Neutrophil (primary cell): ENCODE measurements around the gene MYO1D.

ENCODE experiments used
- H3K27ac ChIP-seq: fragments of 200-600 bp; sonication (generic); 2 replicates; pipeline ENCODE4 v1.5.1; 2016; ENCODE audit warnings: mild to moderate bottlenecking, moderate library complexity
- H3K27me3 ChIP-seq: fragments of 200-600 bp; sonication (generic); 2 replicates; pipeline ENCODE4 v1.6.0; 2016; ENCODE audit warnings: mild to moderate bottlenecking
- H3K36me3 ChIP-seq: fragments of 200-600 bp; sonication (generic); 2 replicates; pipeline ENCODE4 v1.5.1; 2017
- H3K4me1 ChIP-seq, 2 experiments: fragments of 200-600 bp in 1 of 2; sonication (generic) in 1 of 2; 1 replicate in 1 of 2; 2 replicates in 1 of 2; pipeline versions ENCODE4 v1.5.1 to v1.6.1; 2013 to 2016; ENCODE audit warnings: low read depth in 1 of 2, low read length in 1 of 2, mild to moderate bottlenecking in 1 of 2, moderate library complexity in 1 of 2; ENCODE audit not compliant: control insufficient read depth in 1 of 2, insufficient read depth in 1 of 2
- H3K4me3 ChIP-seq, 2 experiments: fragments of 200-600 bp in 1 of 2; sonication (generic) in 1 of 2; 1 replicate in 1 of 2; 2 replicates in 1 of 2; pipeline ENCODE4 v1.5.1; 2013 to 2016; ENCODE audit warnings: low read depth in 1 of 2, low read length in 1 of 2, mild to moderate bottlenecking in 1 of 2, moderate library complexity in 1 of 2
- H3K9me3 ChIP-seq: fragments of 200-600 bp; sonication (generic); 2 replicates; pipeline ENCODE4 v1.5.1; 2016
- TF ChIP-seq, protein P1 (sequence below): fragments of 200-600 bp; sonication (generic); IDR thresholded peaks from 2 replicates; pipeline ENCODE4 v1.5.1; 2016; ENCODE audit warnings: antibody characterized with exemption

Gene MYO1D

DNA sequence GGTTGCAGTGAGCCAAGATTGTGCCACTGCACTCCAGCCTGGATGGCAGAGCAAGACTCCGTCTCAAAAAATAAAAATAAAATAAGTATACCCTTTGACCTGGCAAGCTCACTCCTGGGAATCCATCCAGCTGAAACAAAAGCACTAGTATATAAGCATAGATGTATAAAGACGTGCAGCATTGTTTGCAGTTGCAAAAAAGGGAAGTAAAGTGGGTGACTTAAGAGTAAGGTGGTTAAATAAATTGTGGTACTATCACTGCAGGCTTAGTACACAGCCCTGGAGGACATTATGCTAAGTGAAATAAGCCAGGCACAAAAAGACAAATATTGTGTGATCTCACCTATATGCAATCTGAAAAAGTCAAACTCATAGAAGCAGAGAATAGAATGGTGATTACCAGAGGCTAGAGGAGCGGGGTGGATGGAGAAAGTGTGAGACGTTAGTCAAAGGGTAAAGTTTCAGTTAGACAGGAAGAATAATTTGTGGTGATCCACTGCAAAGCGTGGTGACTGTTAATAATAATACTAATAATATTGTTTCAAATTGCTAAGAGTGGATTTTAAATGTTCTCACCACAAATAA lies 113.0 kb downstream of the MYO1D start:
- no peaks in the 10 kb centered on the region for H3K36me3 ChIP-seq
- peaks cover 2% of the 10 kb centered on the region for H3K27me3 ChIP-seq
- no peak overlapping the region for H3K27ac ChIP-seq
- H3K4me3 ChIP-seq: no peak overlapping the region
- H3K9me3 ChIP-seq: no peaks in the 10 kb centered on the region
- no peaks in the 10 kb centered on the region for H3K4me1 ChIP-seq
- TF ChIP-seq, protein P1, sequence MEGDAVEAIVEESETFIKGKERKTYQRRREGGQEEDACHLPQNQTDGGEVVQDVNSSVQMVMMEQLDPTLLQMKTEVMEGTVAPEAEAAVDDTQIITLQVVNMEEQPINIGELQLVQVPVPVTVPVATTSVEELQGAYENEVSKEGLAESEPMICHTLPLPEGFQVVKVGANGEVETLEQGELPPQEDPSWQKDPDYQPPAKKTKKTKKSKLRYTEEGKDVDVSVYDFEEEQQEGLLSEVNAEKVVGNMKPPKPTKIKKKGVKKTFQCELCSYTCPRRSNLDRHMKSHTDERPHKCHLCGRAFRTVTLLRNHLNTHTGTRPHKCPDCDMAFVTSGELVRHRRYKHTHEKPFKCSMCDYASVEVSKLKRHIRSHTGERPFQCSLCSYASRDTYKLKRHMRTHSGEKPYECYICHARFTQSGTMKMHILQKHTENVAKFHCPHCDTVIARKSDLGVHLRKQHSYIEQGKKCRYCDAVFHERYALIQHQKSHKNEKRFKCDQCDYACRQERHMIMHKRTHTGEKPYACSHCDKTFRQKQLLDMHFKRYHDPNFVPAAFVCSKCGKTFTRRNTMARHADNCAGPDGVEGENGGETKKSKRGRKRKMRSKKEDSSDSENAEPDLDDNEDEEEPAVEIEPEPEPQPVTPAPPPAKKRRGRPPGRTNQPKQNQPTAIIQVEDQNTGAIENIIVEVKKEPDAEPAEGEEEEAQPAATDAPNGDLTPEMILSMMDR: no peak

DNA sequence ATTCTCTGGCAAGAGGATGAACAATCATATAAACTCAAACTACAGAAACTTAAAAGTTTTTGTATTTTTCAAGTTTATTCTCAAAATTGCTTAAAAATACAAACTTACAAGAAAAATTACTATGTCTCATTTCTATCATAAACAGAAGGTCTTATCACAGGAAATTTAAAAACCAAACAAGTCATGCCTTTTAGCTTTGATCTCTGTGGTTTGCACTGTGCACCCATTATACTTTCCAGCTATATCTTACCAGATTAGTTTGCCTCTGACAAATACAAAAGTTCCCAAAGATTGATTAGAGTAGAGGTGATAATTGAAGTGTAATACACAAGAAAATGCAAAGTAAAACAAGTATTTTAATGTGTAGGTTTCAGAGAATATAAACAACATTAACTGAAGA lies 117.4 kb downstream of the MYO1D start:
- no peaks in the 10 kb centered on the region for H3K27me3 ChIP-seq
- TF ChIP-seq, protein P1: no peak
- H3K4me3 ChIP-seq: no peak overlapping the region
- no peaks in the 10 kb centered on the region for H3K36me3 ChIP-seq
- no peak overlapping the region for H3K27ac ChIP-seq
- no peaks in the 10 kb centered on the region for H3K9me3 ChIP-seq
- H3K4me1 ChIP-seq: no peaks in the 10 kb centered on the region

DNA sequence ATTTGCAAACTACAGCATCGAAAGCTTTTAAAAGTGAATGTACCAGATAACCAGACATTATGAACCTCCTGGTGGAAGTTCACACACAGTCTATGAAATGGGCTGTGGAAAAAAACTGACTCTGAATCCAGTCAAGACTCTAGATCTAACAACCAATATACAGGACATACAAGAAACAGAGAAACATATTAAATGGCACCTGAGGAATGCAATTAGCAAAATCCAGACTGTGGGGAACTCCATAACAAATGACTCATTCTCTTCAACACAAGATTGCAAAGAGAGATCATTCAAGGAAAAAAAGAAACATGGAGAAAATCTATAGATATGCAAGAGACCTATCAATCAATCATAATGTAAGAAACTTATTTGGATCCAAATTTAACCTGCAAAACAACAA lies 119.0 kb downstream of the MYO1D start:
- H3K4me3 ChIP-seq: no peak overlapping the region
- no peak overlapping the region for H3K27ac ChIP-seq
- TF ChIP-seq, protein P1: no peak
- no peaks in the 10 kb centered on the region for H3K36me3 ChIP-seq
- H3K4me1 ChIP-seq: no peaks in the 10 kb centered on the region
- no peaks in the 10 kb centered on the region for H3K9me3 ChIP-seq
- no peaks in the 10 kb centered on the region for H3K27me3 ChIP-seq

DNA sequence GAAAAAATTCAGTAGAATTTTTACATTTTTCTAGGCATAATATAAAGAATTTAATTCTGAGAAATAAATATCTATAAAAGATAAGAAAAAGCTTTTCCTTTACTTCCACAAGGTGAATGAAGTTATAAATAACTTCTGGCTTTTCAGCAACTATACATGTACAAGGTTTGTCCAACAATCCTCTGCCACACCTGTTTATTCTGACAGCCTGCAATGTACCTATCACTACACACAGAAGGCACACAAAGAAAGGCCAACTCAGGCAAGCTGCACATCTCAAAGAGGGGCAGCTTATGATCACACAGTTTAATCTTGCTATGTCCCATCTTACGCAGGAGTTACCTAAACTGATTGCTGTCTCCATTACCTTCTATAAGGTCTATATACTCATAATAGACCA lies 120.2 kb downstream of the MYO1D start:
- no peaks in the 10 kb centered on the region for H3K4me1 ChIP-seq
- no peaks in the 10 kb centered on the region for H3K27me3 ChIP-seq
- no peaks in the 10 kb centered on the region for H3K36me3 ChIP-seq
- H3K4me3 ChIP-seq: no peak overlapping the region
- H3K27ac ChIP-seq: no peak overlapping the region
- no peaks in the 10 kb centered on the region for H3K9me3 ChIP-seq
- TF ChIP-seq, protein P1: no peak

DNA sequence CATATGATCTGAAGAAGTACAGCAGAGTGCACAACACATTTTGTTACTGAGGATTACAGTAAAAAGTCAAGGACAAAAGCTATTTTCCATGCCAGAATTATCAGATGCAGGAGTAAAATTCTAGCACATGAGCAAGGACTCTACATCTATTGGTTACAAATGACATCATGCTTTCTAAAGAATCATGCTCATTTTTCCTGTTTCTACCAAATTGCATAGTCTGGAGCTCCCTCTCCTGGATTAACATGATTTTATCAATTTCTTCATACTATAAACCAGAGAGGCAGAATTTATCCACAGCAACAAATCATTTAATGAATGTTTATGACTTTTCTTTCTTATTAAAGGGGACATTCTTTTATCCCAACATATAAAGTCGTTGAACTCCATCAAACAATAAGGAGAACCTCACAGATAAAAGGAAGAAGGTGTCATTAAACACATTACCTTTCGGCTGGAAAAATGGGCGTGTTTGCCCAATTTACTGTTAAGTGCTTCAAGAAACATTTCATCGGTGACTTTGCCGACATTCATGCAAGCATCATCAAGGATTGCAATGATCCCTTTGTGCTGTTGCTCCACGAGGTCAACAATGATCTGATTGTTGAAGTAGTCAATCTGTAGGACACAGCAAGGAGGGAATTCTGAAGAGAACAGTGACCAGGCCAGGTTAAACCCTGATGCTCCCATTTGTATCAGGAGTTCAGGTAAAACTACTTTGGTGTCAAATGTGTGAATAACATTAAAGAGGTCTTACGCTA lies 121.7 kb downstream of the MYO1D start:
- Histone ChIP-seq H3K27ac (no peak overlapping the region), H3K4me3 (no peak overlapping the region), H3K36me3 (no peaks in the 10 kb centered on the region), H3K9me3 (no peaks in the 10 kb centered on the region), H3K4me1 (no peaks in the 10 kb centered on the region), H3K27me3 (no peaks in the 10 kb centered on the region)
- TF ChIP-seq, protein P1: no peak
